Sigmoid colon (tissue), 4 donors: ENCODE data around the gene OR51M1.
"Not testable (repeated sequence)": the region's sequence is repeated elsewhere in the genome, so short reads cannot be mapped to it uniquely, and the experiment has no call there.

Experiments used
- POLR2A ChIP-seq, 2 donors: fragments of 450-650 bp; IDR thresholded peaks; one replicate each; pipeline ENCODE4 v1.6.1; 2016; ENCODE audit warnings: antibody characterized with exemption in 2 of 2, mild to moderate bottlenecking in 2 of 2, moderate library complexity in 2 of 2
- POLR2AphosphoS5 ChIP-seq, 4 donors: sonication (generic); formaldehyde crosslinking; IDR thresholded peaks; one replicate each; pipeline ENCODE4 v1.6.1; 2017; ENCODE audit warnings: antibody characterized with exemption in 4 of 4
- TF ChIP-seq, protein P1 (sequence below), 4 experiments: fragments of 450-650 bp in 3 of 4; fragments of 200-600 bp in 1 of 4; IDR thresholded peaks; one replicate each; pipeline ENCODE4 v1.5.1; 2016 to 2019; ENCODE audit warnings: antibody characterized with exemption in 4 of 4, mild to moderate bottlenecking in 3 of 4, moderate library complexity in 2 of 4

GRCh38 chr11:5337253-5337652 is 46.4 kb upstream of the OR51M1 start:
- TF ChIP-seq, protein P1, sequence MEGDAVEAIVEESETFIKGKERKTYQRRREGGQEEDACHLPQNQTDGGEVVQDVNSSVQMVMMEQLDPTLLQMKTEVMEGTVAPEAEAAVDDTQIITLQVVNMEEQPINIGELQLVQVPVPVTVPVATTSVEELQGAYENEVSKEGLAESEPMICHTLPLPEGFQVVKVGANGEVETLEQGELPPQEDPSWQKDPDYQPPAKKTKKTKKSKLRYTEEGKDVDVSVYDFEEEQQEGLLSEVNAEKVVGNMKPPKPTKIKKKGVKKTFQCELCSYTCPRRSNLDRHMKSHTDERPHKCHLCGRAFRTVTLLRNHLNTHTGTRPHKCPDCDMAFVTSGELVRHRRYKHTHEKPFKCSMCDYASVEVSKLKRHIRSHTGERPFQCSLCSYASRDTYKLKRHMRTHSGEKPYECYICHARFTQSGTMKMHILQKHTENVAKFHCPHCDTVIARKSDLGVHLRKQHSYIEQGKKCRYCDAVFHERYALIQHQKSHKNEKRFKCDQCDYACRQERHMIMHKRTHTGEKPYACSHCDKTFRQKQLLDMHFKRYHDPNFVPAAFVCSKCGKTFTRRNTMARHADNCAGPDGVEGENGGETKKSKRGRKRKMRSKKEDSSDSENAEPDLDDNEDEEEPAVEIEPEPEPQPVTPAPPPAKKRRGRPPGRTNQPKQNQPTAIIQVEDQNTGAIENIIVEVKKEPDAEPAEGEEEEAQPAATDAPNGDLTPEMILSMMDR (IDR thresholded peaks at IDR 0.05), result not testable (repeated sequence)
- TF ChIP-seq POLR2A, POLR2AphosphoS5 (IDR thresholded peaks at IDR 0.05): not testable (repeated sequence)
